Measurements from ENCODE around the gene LST1.

The LST1 gene

GRCh38 chr6:31620586-31621319 lies 34.7 kb downstream of the LST1 start, which contains the start of gene PRRC2A:
Gene PRRC2A (plus strand): TSS chr6:31620715. CDS start chr6:31622790, 2,075 bp downstream.
- peak; percentile 92 to 94 for DNase-seq (ENCODE audit: low read depth in 2 of 2)

GRCh38 chr6:31621320-31621939 lies 35.4 kb downstream of the LST1 start:
- DNase-seq (ENCODE audit: low read depth in 2 of 2) = no peak

- DNase-seq (ENCODE audit: low read depth in 2 of 2) = no peak
Measured at GRCh38 chr6:31621991-31622390, 35.9 kb downstream of the LST1 start.

GRCh38 chr6:31622684-31623091 lies 36.6 kb downstream of the LST1 start:
- no peak for DNase-seq (ENCODE audit: low read depth in 2 of 2)

GRCh38 chr6:31624070-31624469 lies 38.0 kb downstream of the LST1 start:
- DNase-seq (ENCODE audit: low read depth in 2 of 2) = no peak

GRCh38 chr6:31626952-31627351 lies 40.9 kb downstream of the LST1 start:
- DNase-seq (ENCODE audit: low read depth in 2 of 2) = no peak

GRCh38 chr6:31627690-31628287 lies 41.7 kb downstream of the LST1 start:
- no peak for DNase-seq (ENCODE audit: low read depth in 2 of 2)

- no peak for DNase-seq (ENCODE audit: low read depth in 2 of 2)
Measured at GRCh38 chr6:31629014-31629413, 42.9 kb downstream of the LST1 start.

GRCh38 chr6:31630177-31630934 lies 44.3 kb downstream of the LST1 start:
- no peak for DNase-seq (ENCODE audit: low read depth in 2 of 2)

- DNase-seq (ENCODE audit: low read depth in 2 of 2) = no peak
Measured at GRCh38 chr6:31631209-31631608, 45.1 kb downstream of the LST1 start.

- DNase-seq (ENCODE audit: low read depth in 2 of 2) = no peak
Measured at GRCh38 chr6:31631681-31632278, 45.7 kb downstream of the LST1 start.

GRCh38 chr6:31632279-31632946 lies 46.3 kb downstream of the LST1 start:
- DNase-seq (ENCODE audit: low read depth in 2 of 2) = no peak

GRCh38 chr6:31633447-31633846 lies 47.4 kb downstream of the LST1 start:
- DNase-seq (ENCODE audit: low read depth in 2 of 2) = no peak

- no peak for DNase-seq (ENCODE audit: low read depth in 2 of 2)
Measured at GRCh38 chr6:31634131-31634530, 48.1 kb downstream of the LST1 start.

GRCh38 chr6:31634969-31635575 lies 49.0 kb downstream of the LST1 start:
- no peak for DNase-seq (ENCODE audit: low read depth in 2 of 2)

GRCh38 chr6:31636698-31637596 lies 50.9 kb downstream of the LST1 start:
- DNase-seq (ENCODE audit: low read depth in 2 of 2) = no peak
